NCI-H146 (cell line): ENCODE results near the gene PLA2G3.

Experiments
- DNase-seq: peaks from one replicate; lab custom pipeline; 2025; lab: John Stamatoyannopoulos, UW

The PLA2G3 gene

DNA sequence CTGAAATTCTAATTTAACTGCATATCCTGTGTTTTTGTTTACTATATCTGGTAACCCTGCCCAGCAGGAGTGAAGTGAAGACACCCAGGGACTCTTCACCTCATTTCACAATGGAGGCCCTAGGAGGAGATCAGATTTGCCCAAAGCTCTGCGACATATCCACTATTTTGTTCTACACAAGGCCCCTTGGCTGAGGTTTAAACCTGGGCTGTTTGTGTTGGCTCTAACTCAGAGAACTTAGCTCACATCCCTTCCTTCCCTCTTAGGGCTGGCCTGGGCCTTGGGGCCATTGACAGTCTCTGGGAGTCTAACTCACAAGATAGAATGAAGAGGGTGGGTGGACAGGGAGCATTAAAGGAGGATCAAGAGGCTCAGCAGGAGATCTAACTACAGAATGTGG is 8.2 kb upstream of the PLA2G3 start:
- DNase-seq, result no peak

DNA sequence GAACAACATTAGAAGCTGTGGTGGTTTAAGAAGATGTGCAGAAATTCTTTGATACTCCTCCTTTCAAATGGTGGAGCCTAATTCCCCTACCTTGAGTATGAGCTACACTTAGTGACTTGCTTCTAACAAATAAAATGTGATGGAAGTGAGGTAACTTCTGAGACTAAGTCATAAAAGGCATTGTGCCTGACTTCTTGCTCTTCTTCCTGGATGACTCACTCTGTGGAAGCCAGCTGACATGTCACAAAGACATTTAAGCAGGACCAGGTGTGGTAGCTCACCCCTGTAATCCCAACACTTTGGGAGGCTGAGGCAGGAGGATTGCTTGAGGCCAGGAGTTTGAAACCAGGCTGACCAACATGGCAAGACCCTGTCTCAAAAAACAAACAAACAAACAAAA is 3.9 kb upstream of the PLA2G3 start:
- no peak for DNase-seq

DNA sequence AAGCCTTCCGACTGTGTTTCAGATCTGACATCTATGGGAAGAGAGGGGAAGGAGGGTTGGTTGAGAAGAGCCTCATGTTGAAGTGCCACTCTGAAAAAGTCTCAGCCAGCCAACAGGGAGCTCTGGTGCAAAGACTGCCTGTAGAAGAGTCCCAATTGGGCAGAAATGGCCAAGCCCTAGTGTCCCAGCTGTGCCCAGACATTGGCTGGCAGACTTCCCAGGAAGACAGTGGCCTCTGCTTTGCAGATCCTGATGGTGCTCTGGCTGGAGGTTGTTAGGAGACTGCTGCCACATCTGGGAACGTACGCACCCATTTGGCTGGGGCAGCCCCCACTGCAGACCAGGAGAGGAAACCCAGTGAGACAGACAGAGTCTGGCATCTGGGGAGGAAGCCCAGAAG is 3.2 kb upstream of the PLA2G3 start:
- no peak for DNase-seq

DNA sequence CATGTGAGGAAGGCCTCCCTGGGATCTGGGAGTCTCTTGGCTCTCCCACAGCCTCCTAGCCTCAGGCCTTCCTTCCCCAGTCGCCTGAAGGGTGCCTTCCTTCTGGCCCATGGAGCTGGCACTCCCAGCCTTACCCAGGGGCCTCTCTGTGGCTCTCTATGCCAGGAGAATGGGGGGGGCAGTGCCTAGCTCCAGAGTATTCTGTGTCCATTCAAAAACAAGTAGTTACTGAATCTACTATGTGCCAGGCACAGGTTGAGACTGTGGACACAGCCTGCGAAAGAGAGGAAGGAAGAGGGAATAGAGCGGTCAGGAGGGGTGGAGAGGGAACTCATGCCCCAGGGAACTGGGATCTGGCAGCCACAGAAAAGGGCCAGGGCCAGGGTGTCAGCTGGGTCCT is 2.7 kb upstream of the PLA2G3 start:
- no peak for DNase-seq

DNA sequence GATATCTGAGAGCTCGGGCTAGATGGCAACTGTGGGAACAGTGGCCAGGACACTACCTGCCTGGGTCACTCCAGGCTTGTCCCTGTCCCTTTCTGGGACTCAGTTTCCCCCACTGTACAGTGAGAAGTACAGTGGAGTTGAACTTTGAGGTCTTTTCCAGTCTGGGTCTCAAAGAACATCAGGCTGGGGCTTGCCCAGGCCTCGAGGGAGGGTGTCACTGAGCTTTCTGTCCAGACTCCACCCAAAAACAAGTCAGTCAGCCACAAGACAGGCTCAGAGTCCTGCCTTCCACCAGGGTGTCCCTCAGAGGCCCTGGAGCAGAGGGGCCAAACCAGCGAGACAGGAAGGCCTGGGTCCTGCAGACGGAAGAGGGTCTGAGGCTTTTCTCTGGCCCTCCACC is 2.0 kb upstream of the PLA2G3 start:
- no peak for DNase-seq

DNA sequence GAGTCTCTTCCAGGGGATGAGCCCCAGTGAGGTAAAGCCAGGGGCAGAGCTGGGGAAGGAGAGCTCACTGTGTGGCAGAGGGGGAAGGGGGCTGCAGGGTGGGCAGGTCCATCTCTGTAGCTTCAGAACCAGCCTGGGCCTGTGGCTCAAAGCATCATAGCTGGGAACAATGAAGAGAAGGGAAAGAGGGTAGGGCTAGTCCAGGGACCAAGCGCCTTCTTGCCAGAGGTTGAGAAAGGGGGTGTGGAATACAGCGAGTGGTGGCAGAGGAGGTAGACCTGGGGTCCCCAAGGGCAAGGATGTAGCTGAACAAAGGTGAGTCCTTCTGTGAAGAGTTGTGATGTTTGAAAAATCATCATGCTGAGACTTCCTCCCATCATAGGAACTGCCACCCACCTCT is 1.2 kb upstream of the PLA2G3 start:
- DNase-seq, result no peak

DNA sequence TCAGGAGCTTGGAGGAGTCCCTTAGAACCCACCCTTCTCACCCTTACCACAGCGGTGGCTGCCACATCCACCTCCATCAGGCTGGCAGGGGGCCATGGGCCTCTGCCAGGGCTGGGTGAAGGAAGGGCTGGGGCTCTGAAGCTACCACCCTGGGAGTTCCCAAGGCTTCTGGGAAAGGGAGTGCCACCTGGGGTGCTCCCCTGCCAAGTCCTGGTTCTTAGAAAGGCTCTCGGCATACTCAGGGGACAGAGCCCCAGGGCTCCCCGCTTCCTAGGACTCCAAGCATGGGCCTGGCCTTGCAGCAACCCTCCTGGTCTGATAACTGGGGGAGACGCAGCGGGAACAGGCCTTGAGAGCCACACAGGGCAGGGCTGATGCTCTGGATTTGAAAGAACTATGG is 438 bp upstream of the PLA2G3 start:
- DNase-seq, result no peak

DNA sequence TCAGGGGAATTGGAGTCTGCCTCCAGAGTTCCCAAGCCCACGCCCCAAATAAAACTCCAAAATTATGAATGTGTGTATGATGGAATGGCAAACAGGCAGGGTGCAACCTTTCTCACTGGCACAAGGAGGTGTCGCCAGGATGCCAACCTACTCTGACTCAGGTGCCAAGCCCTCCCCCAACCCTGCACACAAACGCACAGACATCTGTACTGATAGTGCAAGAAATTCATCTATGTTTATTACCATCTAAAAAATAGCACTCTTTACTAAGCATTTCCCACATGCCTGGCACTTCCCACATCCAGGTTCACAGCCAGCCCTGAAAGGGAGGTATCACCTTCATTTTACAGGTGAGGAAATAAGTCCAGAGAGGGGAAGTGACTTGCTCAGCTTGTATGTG is 1.2 kb downstream of the PLA2G3 start:
- no peak for DNase-seq

DNA sequence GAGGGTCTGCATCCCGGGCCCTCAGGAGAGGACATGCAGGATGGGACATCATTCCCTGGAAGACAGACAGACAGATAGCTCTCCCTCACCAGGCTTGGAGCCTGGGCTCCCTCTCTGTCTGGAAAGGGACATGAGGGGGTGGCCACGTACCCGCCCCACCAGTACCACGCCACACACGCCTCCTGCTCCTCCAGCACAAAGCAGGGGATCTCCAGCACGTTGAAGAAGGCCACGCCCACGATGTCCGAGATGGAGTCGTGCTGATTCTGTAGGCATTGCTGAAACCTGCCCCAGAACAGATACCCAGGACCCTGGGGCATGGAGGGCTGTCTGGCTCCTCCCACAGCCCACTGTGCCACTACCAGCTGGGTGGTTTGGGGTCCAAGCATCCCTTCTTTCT is 2.2 kb downstream of the PLA2G3 start:
- no peak for DNase-seq

DNA sequence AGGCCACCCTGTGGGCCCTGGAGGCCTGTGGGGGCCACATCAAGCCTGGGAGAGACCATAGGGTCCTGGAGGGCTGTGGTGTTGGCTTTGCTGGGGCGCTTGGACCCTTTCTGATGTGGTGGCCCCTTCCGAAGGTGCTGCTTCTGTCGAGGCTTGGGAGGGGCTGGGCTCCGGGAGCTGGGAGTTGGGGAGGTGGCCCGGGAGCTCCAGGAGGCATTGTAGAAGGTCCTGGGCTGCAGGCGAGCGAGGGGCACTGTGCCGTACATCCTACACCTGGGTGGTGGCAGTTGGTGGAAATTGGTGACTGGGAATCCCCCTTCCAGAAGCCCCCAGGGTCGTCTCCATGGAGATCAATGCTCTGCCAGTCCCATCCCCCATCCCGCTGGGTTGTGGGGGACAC is 2.6 kb downstream of the PLA2G3 start:
- DNase-seq, result no peak

DNA sequence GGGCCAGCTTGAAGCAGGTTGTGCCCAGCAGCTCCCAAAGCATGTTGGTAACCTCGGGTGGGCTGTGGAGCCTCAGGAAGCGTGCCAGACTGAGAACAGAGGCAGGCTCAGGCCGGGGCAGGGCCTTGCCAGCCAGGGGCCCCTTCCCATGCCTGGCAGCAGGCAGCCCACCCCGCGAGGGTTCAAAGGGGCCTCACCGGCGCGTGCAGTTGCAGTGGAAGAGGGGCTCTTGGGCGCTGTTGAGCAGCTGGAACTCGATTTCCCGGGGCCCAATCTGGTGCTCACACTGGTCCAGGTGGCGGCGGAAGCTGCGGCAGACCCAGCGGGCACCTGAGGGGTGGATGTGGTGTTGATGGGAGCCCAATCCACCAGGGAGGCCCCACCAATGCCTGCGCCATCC is 3.6 kb downstream of the PLA2G3 start:
- DNase-seq, result no peak

DNA sequence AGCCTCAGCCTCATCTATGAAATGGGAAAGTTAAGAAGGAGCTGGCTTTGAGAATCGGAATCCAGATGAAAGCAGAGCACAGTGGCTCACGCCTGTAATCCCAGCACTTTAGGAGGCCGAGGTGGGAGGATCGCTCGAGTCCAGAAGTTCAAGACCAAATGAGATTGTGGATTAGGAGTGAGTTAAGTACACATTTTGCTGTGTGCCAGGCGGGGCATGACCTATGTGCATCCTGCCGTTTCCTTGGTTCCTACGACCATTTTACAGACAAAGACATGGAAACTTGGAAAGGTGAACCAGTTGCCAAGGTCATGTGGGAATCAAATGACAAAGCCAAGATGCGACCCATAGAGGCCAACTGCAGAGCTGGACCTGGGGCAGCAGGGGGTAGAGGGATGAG is 4.2 kb downstream of the PLA2G3 start:
- no peak for DNase-seq

DNA sequence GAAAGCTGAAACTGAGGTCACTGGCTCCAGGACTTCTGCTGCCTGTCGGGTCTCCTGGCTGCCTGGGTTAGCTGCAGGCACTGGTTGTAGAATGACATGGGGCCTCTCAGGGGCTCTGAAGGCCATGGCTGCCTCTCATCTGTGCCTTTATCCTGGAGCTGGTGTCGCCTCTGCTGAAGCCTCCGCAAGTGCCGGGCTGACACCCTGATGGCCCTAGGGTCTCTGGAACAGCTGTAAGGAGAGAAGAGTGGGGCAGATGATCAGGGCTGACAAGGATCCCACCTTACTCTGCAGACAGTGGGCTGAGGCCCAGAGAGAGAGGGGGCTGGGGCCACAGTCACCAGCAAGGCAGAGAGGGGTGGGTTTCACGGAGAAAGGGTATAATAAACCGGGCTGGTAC is 4.6 kb downstream of the PLA2G3 start:
- DNase-seq, result no peak

DNA sequence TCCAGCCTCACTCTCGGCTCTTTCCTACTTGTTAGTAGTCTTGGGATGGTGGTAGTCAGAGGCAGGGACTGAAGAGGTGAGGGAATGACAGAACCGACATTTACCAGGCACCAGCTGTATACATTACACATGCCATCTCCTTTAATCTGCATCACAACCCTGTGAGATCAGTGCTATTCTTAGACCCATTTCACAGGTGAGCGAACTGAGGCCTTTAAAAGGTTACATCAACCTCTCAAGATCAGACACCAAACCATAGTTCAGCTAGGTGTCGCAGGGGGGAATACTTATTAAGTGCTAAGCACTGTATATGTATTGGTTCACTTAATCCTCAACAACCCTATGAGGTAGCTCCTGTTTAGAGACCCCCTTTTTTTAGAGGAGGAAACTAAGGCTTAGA is 5.6 kb downstream of the PLA2G3 start:
- DNase-seq, result no peak

DNA sequence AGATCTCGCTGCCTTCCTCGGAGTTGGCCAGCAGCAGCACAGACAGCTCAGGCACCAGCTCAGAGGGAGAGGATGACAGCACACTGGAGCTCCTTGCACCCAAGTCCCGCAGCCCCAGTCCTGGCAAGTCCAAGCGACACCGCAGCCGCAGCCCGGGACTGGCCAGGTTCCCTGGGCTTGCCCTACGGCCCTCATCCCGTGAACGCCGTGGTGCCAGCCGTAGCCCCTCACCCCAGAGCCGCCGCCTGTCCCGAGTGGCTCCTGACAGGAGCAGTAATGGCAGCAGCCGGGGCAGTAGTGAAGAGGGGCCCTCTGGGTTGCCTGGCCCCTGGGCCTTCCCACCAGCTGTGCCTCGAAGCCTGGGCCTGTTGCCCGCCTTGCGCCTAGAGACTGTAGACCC is 6.4 kb downstream of the PLA2G3 start:
- no peak for DNase-seq

DNA sequence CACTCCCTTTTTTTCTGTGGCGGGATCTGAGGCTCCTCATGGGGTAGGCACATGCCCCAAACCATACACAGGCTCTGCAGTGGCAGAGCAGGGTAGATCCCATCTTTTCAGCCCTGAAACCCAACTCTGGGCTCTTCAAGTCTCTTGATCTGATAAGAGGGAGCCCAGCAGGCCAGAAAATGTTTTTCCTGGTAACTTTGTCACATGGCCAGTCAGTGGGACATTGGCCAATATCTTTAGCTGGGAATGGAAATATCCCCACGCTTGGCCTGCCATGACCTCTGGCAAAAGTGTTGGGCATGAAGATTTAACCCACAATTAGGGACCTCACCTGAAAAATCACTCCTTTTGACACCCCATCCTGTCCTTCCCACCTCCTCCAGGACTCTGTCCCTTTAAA is 9.4 kb downstream of the PLA2G3 start:
- DNase-seq, result no peak

DNA sequence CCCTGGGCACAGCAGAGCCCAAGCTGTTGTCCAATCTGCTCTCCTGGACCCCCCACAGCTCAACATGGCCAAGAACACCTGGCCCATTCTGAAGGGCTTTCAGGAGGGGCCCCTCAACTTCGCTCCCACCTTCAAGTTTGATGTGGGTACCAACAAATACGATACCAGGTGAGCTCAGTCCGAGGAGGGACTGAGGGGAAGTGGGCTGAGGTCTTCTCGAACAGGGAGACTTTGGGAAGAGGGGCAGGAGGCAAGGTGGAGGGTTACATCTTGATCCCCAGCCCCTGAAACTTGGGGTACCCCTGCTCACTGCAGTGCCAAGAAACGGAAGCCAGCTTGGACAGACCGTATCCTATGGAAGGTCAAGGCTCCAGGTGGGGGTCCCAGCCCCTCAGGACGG is 12.2 kb downstream of the PLA2G3 start:
- no peak for DNase-seq

DNA sequence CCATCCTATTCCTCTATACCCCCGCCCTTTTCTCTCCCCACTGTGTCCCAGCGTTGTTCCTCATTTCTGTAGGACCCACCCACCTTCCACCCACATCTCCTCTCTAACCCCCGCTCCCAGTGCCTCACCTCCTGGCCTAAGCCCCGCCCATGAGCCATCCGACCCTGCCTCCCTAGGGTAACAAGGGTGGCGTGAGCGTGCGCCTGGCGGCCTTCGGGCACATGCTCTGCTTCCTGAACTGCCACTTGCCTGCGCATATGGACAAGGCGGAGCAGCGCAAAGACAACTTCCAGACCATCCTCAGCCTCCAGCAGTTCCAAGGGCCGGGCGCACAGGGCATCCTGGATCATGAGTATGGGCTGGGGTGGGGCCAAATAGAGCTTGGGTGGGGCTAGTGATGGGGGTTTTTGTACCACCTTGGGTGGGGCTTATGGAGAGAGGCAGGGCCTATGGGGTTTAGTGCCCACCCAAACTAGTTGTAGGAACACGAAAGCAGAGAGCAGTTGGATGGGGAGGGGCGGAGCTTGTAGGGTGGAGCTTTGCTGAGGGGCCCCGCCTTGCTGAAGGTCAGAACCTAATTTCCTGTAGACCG is 13.0 kb downstream of the PLA2G3 start:
- no peak for DNase-seq

DNA sequence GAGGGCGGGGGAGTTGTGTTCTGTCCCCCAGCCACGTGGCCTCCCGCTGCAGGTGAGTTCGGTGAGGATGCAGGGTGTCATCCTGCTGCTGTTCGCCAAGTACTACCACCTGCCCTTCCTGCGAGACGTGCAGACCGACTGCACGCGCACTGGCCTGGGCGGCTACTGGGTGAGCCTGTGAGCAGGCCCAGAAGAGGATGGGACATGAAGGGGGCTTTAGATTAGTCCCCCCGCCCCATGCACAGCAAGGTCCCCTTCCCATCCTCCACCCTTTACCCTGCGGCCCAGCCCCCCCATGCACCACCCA is 13.5 kb downstream of the PLA2G3 start:
- no peak for DNase-seq

DNA sequence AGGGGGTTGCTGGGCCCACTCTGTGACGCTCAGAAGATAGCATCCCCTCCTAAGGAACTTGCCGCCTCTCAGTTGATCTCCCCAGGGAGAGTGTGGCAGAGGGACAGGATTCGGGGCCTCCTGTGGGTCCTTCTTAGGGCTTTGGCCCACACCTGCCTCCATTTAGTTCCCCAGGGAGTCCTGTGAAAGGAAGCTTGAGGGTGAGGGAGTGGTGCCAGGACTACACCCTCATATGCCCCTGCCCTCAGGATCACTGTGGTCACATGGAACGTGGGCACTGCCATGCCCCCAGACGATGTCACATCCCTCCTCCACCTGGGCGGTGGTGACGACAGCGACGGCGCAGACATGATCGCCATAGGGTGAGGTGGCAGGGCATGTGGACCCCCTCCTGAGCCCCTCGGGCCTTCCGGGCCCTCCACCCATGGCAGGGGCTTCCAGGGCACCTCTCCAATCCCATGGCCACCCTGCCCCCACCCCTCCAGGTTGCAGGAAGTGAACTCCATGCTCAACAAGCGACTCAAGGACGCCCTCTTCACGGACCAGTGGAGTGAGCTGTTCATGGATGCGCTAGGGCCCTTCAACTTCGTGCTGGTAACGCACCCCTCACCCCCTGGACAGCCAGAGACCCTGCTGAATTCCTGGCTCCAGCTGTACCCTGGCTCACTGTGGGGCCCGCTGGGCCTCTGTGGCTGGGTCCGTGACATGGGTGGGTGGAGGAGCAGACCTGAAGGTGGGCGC is 14.0 kb downstream of the PLA2G3 start:
- no peak for DNase-seq

DNA sequence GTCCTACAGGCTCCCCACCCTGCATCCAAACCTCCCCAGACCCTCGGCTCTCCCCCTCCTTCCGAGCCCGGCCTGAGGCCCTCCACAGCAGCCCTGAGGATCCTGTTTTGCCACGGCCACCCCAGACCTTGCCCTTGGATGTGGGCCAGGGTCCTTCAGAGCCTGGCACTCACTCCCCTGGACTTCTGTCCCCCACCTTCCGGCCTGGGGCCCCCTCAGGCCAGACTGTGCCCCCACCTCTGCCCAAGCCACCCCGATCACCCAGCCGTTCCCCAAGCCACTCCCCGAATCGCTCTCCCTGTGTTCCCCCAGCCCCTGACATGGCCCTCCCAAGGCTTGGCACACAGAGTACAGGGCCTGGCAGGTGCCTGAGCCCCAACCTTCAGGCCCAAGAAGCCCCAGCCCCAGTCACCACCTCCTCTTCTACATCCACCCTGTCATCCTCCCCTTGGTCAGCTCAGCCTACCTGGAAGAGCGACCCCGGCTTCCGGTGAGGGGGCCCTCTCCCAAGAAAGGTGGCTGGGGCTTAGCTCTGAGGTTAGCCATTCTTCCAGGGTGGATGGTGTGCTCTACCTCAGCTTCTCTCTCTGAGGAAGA is 14.7 kb downstream of the PLA2G3 start:
- no peak for DNase-seq

DNA sequence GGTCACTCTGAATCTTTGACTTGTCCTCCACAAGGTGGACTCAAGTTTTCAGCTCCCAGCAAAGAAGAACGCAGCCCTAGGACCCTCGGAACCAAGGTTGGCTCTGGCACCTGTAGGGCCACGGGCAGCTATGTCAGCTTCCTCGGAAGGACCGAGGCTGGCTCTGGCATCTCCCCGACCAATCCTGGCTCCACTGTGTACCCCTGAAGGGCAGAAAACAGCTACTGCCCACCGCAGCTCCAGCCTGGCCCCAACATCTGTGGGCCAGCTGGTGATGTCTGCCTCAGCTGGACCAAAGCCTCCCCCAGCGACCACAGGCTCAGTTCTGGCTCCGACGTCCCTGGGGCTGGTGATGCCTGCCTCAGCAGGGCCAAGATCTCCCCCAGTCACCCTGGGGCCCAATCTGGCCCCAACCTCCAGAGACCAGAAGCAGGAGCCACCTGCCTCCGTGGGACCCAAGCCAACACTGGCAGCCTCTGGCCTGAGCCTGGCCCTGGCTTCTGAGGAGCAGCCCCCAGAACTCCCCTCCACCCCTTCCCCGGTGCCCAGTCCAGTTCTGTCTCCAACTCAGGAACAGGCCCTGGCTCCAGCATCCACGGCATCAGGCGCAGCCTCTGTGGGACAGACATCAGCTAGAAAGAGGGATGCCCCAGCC is 15.4 kb downstream of the PLA2G3 start:
- no peak for DNase-seq

DNA sequence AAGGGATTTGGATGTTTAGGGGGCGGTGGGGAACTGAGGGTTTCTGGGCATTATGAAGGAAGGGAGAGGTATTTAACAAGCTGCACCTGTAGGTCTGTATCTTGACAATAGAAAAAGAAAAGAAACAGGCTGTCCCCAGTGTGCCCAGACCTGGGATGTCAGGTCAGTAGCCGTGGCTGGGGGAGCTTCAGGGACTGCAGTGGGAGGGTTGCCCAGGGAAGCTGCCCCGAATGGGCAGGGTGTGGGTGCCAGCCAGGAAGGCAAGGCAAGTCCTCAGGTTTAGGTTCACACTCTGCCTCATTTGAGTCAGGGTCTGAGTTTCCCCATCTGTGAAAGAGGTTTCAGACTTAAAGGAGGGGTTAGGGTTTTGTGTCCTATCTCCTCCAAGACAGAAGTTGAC is 16.0 kb downstream of the PLA2G3 start:
- DNase-seq, result no peak

DNA sequence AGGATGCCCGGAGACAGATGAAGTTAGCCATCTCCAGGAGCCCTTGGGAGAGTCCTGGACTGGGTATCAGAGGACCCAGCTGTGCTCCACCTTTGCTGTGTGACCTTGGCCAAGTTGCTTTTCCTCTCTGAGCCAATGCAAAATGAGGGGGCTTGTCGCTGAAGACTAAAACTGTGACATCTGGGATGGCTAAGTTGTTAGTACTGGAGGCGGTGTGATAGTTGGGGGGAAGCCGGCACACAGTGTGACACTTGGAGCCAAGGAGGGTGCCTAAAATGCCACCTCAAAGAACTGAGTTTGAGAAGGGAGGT is 17.1 kb downstream of the PLA2G3 start:
- DNase-seq, result no peak
